IMR-90 (cell line): ENCODE measurements around the gene RABGGTB. TPM values are rescaled to one million over a fixed set of nuclear protein-coding genes. Genes with fewer than 3 reads are reported as not detected.

Source experiments
- ATAC-seq: fragments of 200-7000 bp; cut with Tn5 transposase; 2 replicates; pipeline ENCODE4 v1.9.1; 2020; ENCODE audit warnings: low read depth, mild to moderate bottlenecking, moderate library complexity
- BruUV-seq: library from RNA; stranded (reverse); fragments of 400-500 nt; replicated peaks from 2 replicates; lab custom pipeline; 2021; lab: Mats Ljungman, UMichigan
- CTCF ChIA-PET: fragments of 300-600 bp; formaldehyde crosslinking; extraction: SDS; loops from one replicate; lab custom pipeline; 2021; ENCODE audit warnings: antibody characterized with exemption; lab: Yijun Ruan, JAX
- POLR2A ChIA-PET: fragments of 300-600 bp; sonication (Branson Sonifier 250); formaldehyde crosslinking; loops from one replicate; lab custom pipeline; 2022; ENCODE audit warnings: antibody characterized with exemption; ENCODE audit not compliant: unreplicated experiment; lab: Charles Lee
- DNase-seq: peaks from one replicate; pipeline ENCODE4 v3.0.0; 2013
- H2AFZ ChIP-seq: replicated peaks from 2 replicates; pipeline ENCODE3; 2013; ENCODE audit warnings: low read length, mild to moderate bottlenecking; ENCODE audit not compliant: poor library complexity
- H2AK5ac ChIP-seq: 2 replicates; pipeline ENCODE4 v1.6.1; 2013; ENCODE audit warnings: low read depth, low read length, inconsistent platforms
- H2AK9ac ChIP-seq: replicated peaks from 2 replicates; pipeline ENCODE3; 2013; ENCODE audit warnings: mild to moderate bottlenecking, low read depth, low read length, moderate library complexity; ENCODE audit not compliant: poor library complexity
- H2BK120ac ChIP-seq: 2 replicates; pipeline ENCODE4 v1.6.1; 2013; ENCODE audit warnings: low read depth, low read length, inconsistent platforms
- H2BK15ac ChIP-seq: 3 replicates; pipeline ENCODE4 v1.6.1; 2013; ENCODE audit warnings: low read depth, low read length, inconsistent platforms
- H2BK20ac ChIP-seq: 2 replicates; pipeline ENCODE4 v1.6.1; 2013; ENCODE audit warnings: low read depth, mild to moderate bottlenecking, inconsistent platforms, low read length, moderate library complexity
- H2BK5ac ChIP-seq: 2 replicates; pipeline ENCODE4 v1.6.1; 2013; ENCODE audit warnings: mild to moderate bottlenecking, low read depth, low read length, inconsistent platforms; ENCODE audit not compliant: poor library complexity, severe bottlenecking
- H3K14ac ChIP-seq: replicated peaks from 2 replicates; pipeline ENCODE4 v1.6.1; 2013; ENCODE audit warnings: low read depth, low read length, inconsistent platforms
- H3K18ac ChIP-seq: 2 replicates; pipeline ENCODE4 v1.6.1; 2013; ENCODE audit warnings: low read depth, low read length, control low read depth
- H3K23ac ChIP-seq: 2 replicates; pipeline ENCODE4 v1.6.1; 2013; ENCODE audit warnings: low read depth, low read length, inconsistent platforms
- H3K27ac ChIP-seq: 2 replicates; pipeline ENCODE4 v1.5.1; 2013; ENCODE audit warnings: mild to moderate bottlenecking, control low read depth, low read length; ENCODE audit not compliant: insufficient read depth
- H3K27me3 ChIP-seq: 2 replicates; pipeline ENCODE4 v1.6.1; 2013; ENCODE audit warnings: low read length; ENCODE audit not compliant: control insufficient read depth, insufficient read depth
- H3K36me3 ChIP-seq: 2 replicates; pipeline ENCODE4 v1.6.1; 2013; ENCODE audit warnings: low read length, mixed read lengths; ENCODE audit not compliant: control insufficient read depth, insufficient read depth
- H3K4ac ChIP-seq: 2 replicates; pipeline ENCODE4 v1.6.1; 2013; ENCODE audit warnings: low read depth, low read length, inconsistent platforms
- H3K4me1 ChIP-seq: 2 replicates; pipeline ENCODE4 v1.6.1; 2013; ENCODE audit warnings: low read length, mixed read lengths; ENCODE audit not compliant: control insufficient read depth, insufficient read depth
- H3K4me2 ChIP-seq: 2 replicates; pipeline ENCODE4 v1.6.1; 2013; ENCODE audit warnings: low read depth, mild to moderate bottlenecking, control low read depth, low read length, moderate library complexity
- H3K4me3 ChIP-seq: 2 replicates; pipeline ENCODE4 v1.5.1; 2013; ENCODE audit warnings: low read depth, mild to moderate bottlenecking, control low read depth, low read length, moderate library complexity; ENCODE audit not compliant: insufficient read depth
- H3K56ac ChIP-seq: 2 replicates; pipeline ENCODE4 v1.6.1; 2013; ENCODE audit warnings: low read length, inconsistent platforms; ENCODE audit not compliant: insufficient read depth; ENCODE audit errors: extremely low read depth
- H3K79me1 ChIP-seq, 2 experiments: 2 replicates each; pipeline ENCODE4 v1.6.1; 2013; ENCODE audit warnings: low read length in 2 of 2, inconsistent platforms in 1 of 2, low read depth in 1 of 2
- H3K9ac ChIP-seq: 2 replicates; pipeline ENCODE4 v1.6.1; 2013; ENCODE audit warnings: low read depth, low read length, control low read depth
- H3K9me1 ChIP-seq: 2 replicates; pipeline ENCODE4 v1.6.1; 2013; ENCODE audit warnings: low read length, inconsistent platforms; ENCODE audit not compliant: insufficient read depth
- H3K9me3 ChIP-seq: 2 replicates; pipeline ENCODE4 v1.6.1; 2013; ENCODE audit warnings: low read length; ENCODE audit not compliant: control insufficient read depth, insufficient read depth
- H4K20me1 ChIP-seq: 2 replicates; pipeline ENCODE4 v1.6.1; 2013; ENCODE audit warnings: low read length, inconsistent platforms; ENCODE audit not compliant: insufficient read depth
- H4K5ac ChIP-seq: 2 replicates; pipeline ENCODE4 v1.6.1; 2013; ENCODE audit warnings: mild to moderate bottlenecking, low read depth, low read length, control low read depth
- H4K8ac ChIP-seq, 2 experiments: 2 replicates each; pipeline ENCODE4 v1.6.1; 2013; ENCODE audit warnings: low read depth in 2 of 2, low read length in 2 of 2, control low read depth in 1 of 2, inconsistent platforms in 1 of 2
- H4K91ac ChIP-seq: 2 replicates; pipeline ENCODE4 v1.6.1; 2013; ENCODE audit warnings: low read depth, low read length, inconsistent platforms; ENCODE audit not compliant: insufficient read depth
- BHLHE40 ChIP-seq: fragments of 150-350 bp; IDR thresholded peaks from 2 replicates; pipeline ENCODE4 v1.6.1; 2016; ENCODE audit warnings: mild to moderate bottlenecking, low read depth, low read length
- CEBPB ChIP-seq: IDR thresholded peaks from 2 replicates; pipeline ENCODE4 v1.6.1; 2012; ENCODE audit warnings: low read depth, low read length, improper control_type of control experiment
- CHD1 ChIP-seq: IDR thresholded peaks from 2 replicates; pipeline ENCODE4 v1.6.1; 2012; ENCODE audit warnings: low read depth, low read length, improper control_type of control experiment
- CTCF ChIP-seq: conservative IDR thresholded peaks from 2 replicates; pipeline ENCODE4 v1.5.1; 2012; ENCODE audit warnings: mild to moderate bottlenecking, low read depth, low read length, improper control_type of control experiment
- ELK1 ChIP-seq: fragments of 150-350 bp; IDR thresholded peaks from 2 replicates; pipeline ENCODE4 v1.6.1; 2016; ENCODE audit warnings: low read depth, mild to moderate bottlenecking, low read length, moderate library complexity, borderline replicate concordance
- FOS ChIP-seq: fragments of 150-350 bp; IDR thresholded peaks from 2 replicates; pipeline ENCODE4 v1.6.1; 2016; ENCODE audit warnings: low read depth, low read length
- MAFK ChIP-seq: IDR thresholded peaks from 2 replicates; pipeline ENCODE4 v1.6.1; 2012; ENCODE audit warnings: low read depth, low read length, improper control_type of control experiment
- MAZ ChIP-seq: IDR thresholded peaks from 2 replicates; pipeline ENCODE4 v1.6.1; 2012; ENCODE audit warnings: low read depth, mild to moderate bottlenecking, low read length, improper control_type of control experiment, moderate library complexity, borderline replicate concordance
- MXI1 ChIP-seq: IDR thresholded peaks from 2 replicates; pipeline ENCODE4 v1.6.1; 2012; ENCODE audit warnings: low read depth, mild to moderate bottlenecking, low read length, moderate library complexity, borderline replicate concordance
- NFE2L2 ChIP-seq: fragments of 150-350 bp; IDR thresholded peaks from 2 replicates; pipeline ENCODE4 v1.6.1; 2016; ENCODE audit warnings: low read depth, mild to moderate bottlenecking, low read length
- POLR2A ChIP-seq: IDR thresholded peaks from 2 replicates; pipeline ENCODE4 v1.6.1; 2012; ENCODE audit warnings: mild to moderate bottlenecking, low read depth, low read length
- RAD21 ChIP-seq: IDR thresholded peaks from 2 replicates; pipeline ENCODE4 v1.6.1; 2012; ENCODE audit warnings: low read length, improper control_type of control experiment
- RCOR1 ChIP-seq: IDR thresholded peaks from 2 replicates; pipeline ENCODE4 v1.6.1; 2012; ENCODE audit warnings: mild to moderate bottlenecking, low read length, improper control_type of control experiment; ENCODE audit not compliant: insufficient replicate concordance
- RFX5 ChIP-seq: IDR thresholded peaks from 2 replicates; pipeline ENCODE4 v1.8.0; 2012; ENCODE audit warnings: low read depth, mild to moderate bottlenecking, low read length, moderate library complexity
- SMC3 ChIP-seq: fragments of 150-350 bp; IDR thresholded peaks from 2 replicates; pipeline ENCODE4 v1.6.1; 2016; ENCODE audit warnings: low read depth, mild to moderate bottlenecking, antibody characterized with exemption, low read length, moderate library complexity
- USF2 ChIP-seq: fragments of 150-350 bp; IDR thresholded peaks from 2 replicates; pipeline ENCODE4 v1.6.1; 2017; ENCODE audit warnings: mild to moderate bottlenecking, antibody characterized with exemption, low read length, low read depth
- WGBS, 2 experiments: methylation state at CpG; one replicate each; pipeline versions ENCODE4 v1.1.5 to v1.1.7; 2013; ENCODE audit warnings: missing lambda C conversion rate in 2 of 2; ENCODE audit not compliant: insufficient read length in 1 of 2; ENCODE audit errors: extremely low coverage in 2 of 2; 5-methylcytosine and 5-hydroxymethylcytosine counted together
- dilution Hi-C: fragments of 300-500 bp; cut with HindIII; formaldehyde crosslinking; loops from one replicate; pipeline ENCODE4 v1.14.3; 2018; ENCODE audit warnings: low sequenced_read_pairs; ENCODE audit not compliant: unreplicated experiment
- in situ Hi-C: fragments of 300-500 bp; cut with MboI; formaldehyde crosslinking; loops from 3 replicates; pipeline ENCODE4 v1.14.3; 2019; ENCODE audit warnings: low sequenced_read_pairs, inconsistent platforms, mixed read lengths
- intact Hi-C: fragments of 100-400 bp; cut with micrococcal nuclease; formaldehyde crosslinking; loops from 2 replicates; pipeline ENCODE4 v1.10.0; 2022
- polyA plus RNA-seq, 3 experiments: library from polyadenylated mRNA; depleted of rRNA; stranded (reverse); fragments of >200 nt; gene quantifications; 2 replicates each; pipeline ENCODE4 v1.2.3, GENCODE V29; 2012; ENCODE audit warnings: low replicate concordance in 1 of 3
- total RNA-seq: library from RNA; depleted of rRNA; stranded (reverse); fragments of >200 nt; gene quantifications from 2 replicates; pipeline ENCODE4 v1.2.3, GENCODE V29; 2012

RABGGTB gene
- total and polyA plus RNA-seq, 2 of the 4 experiments (the other 2 are of a cell fraction), result 48.2 to 76.0 TPM

- CTCF ChIA-PET, result no interaction called here
- H3K36me3 ChIP-seq, result no peaks in the 10 kb centered on the region
Observed at GRCh38 chr1:75771978-75772377, 14.1 kb upstream of the RABGGTB start.

More at GRCh38 chr1:75771978-75772377, 14.1 kb upstream of the RABGGTB start:
- ATAC-seq (no peak), DNase-seq (no peak)
- Histone ChIP-seq H3K27ac (no peak overlapping the region), H3K27me3 (no peaks in the 10 kb centered on the region), H4K5ac (no peak overlapping the region), H4K20me1 (no peaks in the 10 kb centered on the region), H3K14ac (no peak overlapping the region), H4K8ac (no peak overlapping the region), H3K9me1 (peaks cover under 1% of the 10 kb centered on the region; the same call in 1 of the 2 replicates), H4K91ac (no peak overlapping the region), H2BK120ac (no peak overlapping the region), H2BK15ac (no peak overlapping the region), H3K4me1 (no peaks in the 10 kb centered on the region; the same call in 1 of the 2 replicates), H3K79me1 (no peaks in the 10 kb centered on the region), H2BK20ac (no peak overlapping the region), H3K9ac (no peak overlapping the region), H3K4me3 (no peak overlapping the region), H3K23ac (no peak overlapping the region), H3K18ac (no peak overlapping the region), H3K4ac (no peak overlapping the region), H2BK5ac (no peak overlapping the region), H2AK9ac (no peak overlapping the region), H3K4me2 (no peak overlapping the region), H3K9me3 (no peaks in the 10 kb centered on the region), H2AK5ac (no peak overlapping the region), H3K56ac (no peak overlapping the region), H2AFZ (no peak overlapping the region)
- WGBS, 2 experiments, result no CpG with 5 or more reads among the region's 3 CpGs
- POLR2A ChIA-PET, result no interaction called here
- BruUV-seq, result no TSS peak
- in situ Hi-C loops, result no loop called here
- intact Hi-C loops, result no loop called here
- TF ChIP-seq BHLHE40 (no peak), MAFK (no peak), RAD21 (no peak), RCOR1 (no peak), CEBPB (no peak), CHD1 (no peak), FOS (no peak), POLR2A (no peak), SMC3 (no peak), NFE2L2 (no peak), ELK1 (no peak), RFX5 (no peak), CTCF (no peak), USF2 (no peak), MXI1 (no peak), MAZ (no peak)
- dilution Hi-C loops, result no loop called here
